NB4 (cell line): ENCODE data around the gene SOX6.
"Not testable (repeated sequence)": the region's sequence is repeated elsewhere in the genome, so short reads cannot be mapped to it uniquely, and the experiment has no call there.

ENCODE experiments used
- DNase-seq: peaks from one replicate; pipeline ENCODE4 v3.0.0; 2010; ENCODE audit warnings: low read depth
- H3K4me3 ChIP-seq: one replicate; pipeline ENCODE4 v1.5.1; 2011; ENCODE audit warnings: mild to moderate bottlenecking, low read depth, low read length, moderate library complexity
- MYC ChIP-seq: IDR thresholded peaks from 2 replicates; pipeline ENCODE4 v1.6.1; 2011; ENCODE audit warnings: low read depth, low read length
- POLR2A ChIP-seq: IDR thresholded peaks from 2 replicates; pipeline ENCODE4 v1.6.1; 2011; ENCODE audit warnings: mild to moderate bottlenecking; ENCODE audit not compliant: insufficient read length; ENCODE audit errors: extremely low read depth
- TF ChIP-seq, protein P1 (sequence below): IDR thresholded peaks from 2 replicates; pipeline ENCODE4 v1.6.1; 2011; ENCODE audit warnings: low read depth, low read length
- TF ChIP-seq, protein P2 (sequence below): IDR thresholded peaks from one replicate; pipeline ENCODE4 v1.5.1; 2012; ENCODE audit warnings: low read depth, low read length

Gene SOX6

DNA sequence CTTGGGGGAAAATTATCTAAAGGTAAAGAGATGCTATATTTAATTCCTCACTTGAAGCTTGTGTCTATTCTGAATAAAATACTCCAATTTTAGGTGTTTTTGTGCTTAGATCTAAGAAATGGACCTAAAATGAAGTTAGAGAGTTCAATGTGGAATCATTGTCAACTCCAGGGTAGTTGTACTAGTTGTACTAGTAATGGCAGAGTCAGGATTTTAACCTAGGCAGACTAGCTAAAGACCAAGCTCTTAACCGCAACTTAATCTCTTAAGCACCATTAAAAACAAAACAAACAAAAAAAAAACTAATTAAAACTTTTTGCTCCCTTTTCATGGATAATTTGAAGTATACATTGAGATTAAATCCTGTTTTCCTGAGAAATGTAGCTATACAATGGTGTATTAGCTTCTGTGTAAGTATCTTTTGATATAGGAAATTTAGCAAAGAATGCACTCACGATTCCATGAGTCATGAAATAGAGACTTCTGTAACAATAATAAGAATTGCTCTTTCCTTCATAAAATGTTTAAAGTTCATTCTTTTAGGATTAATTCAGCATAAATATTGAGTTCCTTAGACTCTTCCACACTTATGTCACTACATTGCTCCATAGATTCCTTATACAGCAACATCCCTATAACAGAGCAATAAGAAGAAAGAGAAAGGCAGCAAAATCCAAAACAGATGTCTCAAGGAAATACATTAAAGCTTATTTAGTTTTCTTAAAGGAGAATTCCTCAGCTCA lies 26.5 kb upstream of the SOX6 start:
- DNase-seq: no peak
- TF ChIP-seq, protein P1, sequence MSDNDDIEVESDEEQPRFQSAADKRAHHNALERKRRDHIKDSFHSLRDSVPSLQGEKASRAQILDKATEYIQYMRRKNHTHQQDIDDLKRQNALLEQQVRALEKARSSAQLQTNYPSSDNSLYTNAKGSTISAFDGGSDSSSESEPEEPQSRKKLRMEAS: no peak
- TF ChIP-seq MYC (no peak), POLR2A (no peak)
- TF ChIP-seq, protein P2, sequence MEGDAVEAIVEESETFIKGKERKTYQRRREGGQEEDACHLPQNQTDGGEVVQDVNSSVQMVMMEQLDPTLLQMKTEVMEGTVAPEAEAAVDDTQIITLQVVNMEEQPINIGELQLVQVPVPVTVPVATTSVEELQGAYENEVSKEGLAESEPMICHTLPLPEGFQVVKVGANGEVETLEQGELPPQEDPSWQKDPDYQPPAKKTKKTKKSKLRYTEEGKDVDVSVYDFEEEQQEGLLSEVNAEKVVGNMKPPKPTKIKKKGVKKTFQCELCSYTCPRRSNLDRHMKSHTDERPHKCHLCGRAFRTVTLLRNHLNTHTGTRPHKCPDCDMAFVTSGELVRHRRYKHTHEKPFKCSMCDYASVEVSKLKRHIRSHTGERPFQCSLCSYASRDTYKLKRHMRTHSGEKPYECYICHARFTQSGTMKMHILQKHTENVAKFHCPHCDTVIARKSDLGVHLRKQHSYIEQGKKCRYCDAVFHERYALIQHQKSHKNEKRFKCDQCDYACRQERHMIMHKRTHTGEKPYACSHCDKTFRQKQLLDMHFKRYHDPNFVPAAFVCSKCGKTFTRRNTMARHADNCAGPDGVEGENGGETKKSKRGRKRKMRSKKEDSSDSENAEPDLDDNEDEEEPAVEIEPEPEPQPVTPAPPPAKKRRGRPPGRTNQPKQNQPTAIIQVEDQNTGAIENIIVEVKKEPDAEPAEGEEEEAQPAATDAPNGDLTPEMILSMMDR: no peak
- no peak overlapping the region for H3K4me3 ChIP-seq

DNA sequence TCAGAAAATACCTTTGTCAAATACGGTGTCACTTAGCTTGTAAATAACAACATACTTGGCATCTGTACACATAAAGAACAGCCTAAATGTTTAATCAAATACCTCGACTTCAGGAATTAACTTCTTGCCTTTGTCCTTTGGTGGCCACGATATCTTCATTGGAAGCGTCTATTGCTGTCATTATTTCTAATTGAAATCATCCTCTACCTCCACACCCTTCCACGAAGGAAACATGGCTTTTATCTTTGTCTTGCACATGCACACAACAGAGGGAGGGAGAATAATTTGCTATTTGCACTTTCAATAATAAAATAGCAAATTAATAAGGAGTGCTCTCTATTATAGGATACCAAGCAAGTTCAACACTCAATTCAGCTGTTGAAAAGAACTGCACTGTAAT lies 25.8 kb upstream of the SOX6 start:
- DNase-seq: no peak
- TF ChIP-seq, protein P1: no peak
- TF ChIP-seq POLR2A (no peak), MYC (no peak)
- TF ChIP-seq, protein P2: no peak
- no peak overlapping the region for H3K4me3 ChIP-seq

DNA sequence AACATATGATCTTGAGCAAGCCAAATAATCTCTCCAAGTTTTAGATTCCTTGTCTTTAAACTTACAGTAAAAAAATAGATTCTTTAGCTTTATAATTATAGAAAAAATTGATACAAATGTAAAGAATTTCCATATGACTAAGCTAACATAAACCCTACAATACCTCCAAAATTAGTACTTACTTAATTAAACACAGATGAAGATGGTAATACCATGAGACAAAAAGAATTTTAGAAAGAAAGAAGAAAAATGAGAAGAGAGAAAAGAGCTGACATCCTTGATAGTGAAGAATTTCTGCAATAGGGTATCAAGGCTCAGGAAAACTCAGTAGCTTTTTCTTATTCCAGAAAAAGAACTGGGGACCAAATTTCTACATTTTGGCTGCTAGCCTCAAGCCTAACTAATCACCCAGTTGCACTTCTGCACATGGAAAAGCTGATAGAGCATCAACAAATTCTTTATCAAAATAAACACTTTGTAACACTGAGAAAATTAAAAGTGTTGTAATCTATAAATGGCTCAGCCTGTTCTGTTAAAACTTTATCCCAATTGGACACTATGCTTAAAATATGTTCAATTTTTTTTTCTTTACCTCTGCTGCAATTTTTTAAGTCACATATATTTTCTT lies 24.7 kb upstream of the SOX6 start:
- TF ChIP-seq POLR2A (no peak), MYC (no peak)
- TF ChIP-seq, protein P1: no peak
- TF ChIP-seq, protein P2: no peak
- no peak for DNase-seq
- H3K4me3 ChIP-seq: no peak overlapping the region

DNA sequence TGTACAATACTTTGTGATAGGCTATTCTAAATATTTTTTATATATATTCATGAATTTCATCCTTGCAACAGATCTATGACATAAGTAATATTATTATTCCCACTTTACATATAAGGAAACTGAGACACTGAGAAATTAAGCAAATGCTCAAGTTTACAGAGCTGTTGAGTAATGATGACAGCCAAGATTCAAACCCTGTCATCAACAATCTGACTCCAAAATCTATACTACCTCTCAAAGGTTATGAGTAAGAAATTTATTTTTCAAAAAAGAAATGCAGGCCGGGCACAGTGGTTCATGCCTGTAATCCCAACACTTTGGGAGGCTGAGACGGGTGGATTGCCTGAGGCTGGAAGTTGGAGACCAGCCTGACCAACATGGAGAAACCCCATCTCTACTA lies 22.6 kb upstream of the SOX6 start:
- TF ChIP-seq MYC (no peak), POLR2A (no peak)
- TF ChIP-seq, protein P1: no peak
- TF ChIP-seq, protein P2: no peak
- no peak for DNase-seq
- no peak overlapping the region for H3K4me3 ChIP-seq

DNA sequence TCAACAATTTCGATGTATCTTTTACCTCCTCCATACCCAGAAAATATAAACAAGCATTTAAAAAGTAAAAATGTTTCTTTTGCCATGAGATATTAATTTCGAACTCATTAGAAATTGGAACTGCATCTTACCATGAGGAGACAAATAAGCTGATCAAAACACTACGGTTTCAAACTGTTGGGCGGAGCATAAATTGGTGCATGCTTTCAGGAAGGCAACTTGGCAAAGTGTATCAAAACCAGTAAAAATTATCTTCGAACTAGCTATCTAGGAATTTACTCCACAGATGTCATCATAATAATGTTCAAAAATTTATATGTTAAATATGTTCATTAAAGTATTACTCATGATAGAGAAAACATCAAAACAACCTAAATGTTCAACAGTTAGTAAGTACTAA lies 21.4 kb upstream of the SOX6 start:
- H3K4me3 ChIP-seq: no peak overlapping the region
- DNase-seq: no peak
- TF ChIP-seq POLR2A (no peak), MYC (no peak)
- TF ChIP-seq, protein P2: no peak
- TF ChIP-seq, protein P1: no peak

DNA sequence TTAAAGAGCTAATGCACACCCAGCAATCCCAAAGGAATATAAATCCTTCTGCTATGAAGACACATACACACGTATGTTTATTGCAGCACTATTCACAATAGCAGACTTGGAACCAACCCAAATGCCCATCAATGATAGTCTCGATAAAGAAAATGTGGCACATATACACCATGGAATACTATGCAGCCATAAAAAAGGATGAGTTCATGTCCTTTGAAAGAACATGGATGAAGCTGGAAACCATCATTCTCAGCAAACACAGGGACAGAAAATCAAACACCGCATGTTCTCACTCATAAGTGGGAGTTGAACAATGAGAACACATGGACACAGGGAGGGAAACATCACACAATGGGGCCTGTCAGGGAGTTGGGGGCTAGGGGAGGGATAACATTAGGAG lies 19.3 kb upstream of the SOX6 start:
- not testable (repeated sequence) for DNase-seq

More for the DNA sequence above, 19.3 kb upstream of the SOX6 start:
- H3K4me3 ChIP-seq: not testable (repeated sequence)
